Central memory CD4-positive, alpha-beta T cell (primary cell): ENCODE results near the gene C22orf15.
A peak's percentile ranks its signal among the peaks of the same experiment; 100 is the strongest.
"Not testable (repeated sequence)": the region's sequence is repeated elsewhere in the genome, so short reads cannot be mapped to it uniquely, and the experiment has no call there.

Source experiments
- DNase-seq: peaks from one replicate; pipeline ENCODE4 v3.0.0; 2022
- total RNA-seq, 3 experiments: gene quantifications; one replicate each; lab custom pipeline; 2026; lab: John Stamatoyannopoulos, UW

The C22orf15 gene, protein sequence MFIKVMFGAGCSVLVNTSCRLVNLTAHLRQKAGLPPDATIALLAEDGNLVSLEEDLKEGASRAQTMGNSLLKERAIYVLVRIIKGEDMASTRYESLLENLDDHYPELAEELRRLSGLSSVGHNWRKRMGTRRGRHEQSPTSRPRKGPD
- 0 to 0.92 (median 0) reads per million in 3 experiments for total RNA-seq

DNA sequence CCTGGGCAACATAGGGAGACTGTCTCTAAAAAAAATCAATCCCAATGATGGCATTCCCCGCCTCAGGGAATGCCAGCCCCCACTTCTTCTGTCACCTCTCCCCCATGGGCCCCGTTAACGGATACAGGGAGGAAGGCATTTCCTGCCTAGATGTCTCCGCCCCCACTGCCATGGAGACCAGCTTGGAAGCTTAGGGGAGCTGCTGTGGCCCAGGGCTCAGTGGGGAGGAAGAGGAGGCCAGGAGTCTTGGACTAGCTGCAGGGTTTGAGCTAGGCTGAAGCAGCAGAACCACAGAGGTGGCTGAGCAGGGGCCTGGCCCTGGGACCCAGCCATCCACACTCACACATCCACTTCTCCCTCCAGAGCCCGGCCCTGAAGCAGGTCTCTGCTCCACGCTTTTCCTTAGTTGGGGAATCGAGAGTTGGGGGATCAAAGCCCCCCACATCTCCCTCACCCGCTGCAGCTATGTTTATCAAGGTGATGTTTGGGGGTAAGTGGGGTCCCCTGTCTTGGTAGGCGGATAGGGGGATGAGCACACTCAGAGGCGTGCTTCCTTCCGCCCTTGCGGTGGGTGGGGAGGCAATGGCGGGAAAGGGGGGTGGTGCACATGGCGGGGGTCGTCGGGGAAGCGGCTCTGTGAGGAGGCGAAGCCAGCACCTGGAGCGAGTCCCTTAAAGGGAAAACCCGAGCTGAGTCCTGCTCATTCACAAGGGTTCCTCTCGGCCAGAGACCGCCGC is at the start of gene C22orf15:
Gene C22orf15 (plus strand): TSS at position 149 of the 737 bp plus-strand sequence. CDS start 317 bp downstream, at position 466.
- no peak for DNase-seq

DNA sequence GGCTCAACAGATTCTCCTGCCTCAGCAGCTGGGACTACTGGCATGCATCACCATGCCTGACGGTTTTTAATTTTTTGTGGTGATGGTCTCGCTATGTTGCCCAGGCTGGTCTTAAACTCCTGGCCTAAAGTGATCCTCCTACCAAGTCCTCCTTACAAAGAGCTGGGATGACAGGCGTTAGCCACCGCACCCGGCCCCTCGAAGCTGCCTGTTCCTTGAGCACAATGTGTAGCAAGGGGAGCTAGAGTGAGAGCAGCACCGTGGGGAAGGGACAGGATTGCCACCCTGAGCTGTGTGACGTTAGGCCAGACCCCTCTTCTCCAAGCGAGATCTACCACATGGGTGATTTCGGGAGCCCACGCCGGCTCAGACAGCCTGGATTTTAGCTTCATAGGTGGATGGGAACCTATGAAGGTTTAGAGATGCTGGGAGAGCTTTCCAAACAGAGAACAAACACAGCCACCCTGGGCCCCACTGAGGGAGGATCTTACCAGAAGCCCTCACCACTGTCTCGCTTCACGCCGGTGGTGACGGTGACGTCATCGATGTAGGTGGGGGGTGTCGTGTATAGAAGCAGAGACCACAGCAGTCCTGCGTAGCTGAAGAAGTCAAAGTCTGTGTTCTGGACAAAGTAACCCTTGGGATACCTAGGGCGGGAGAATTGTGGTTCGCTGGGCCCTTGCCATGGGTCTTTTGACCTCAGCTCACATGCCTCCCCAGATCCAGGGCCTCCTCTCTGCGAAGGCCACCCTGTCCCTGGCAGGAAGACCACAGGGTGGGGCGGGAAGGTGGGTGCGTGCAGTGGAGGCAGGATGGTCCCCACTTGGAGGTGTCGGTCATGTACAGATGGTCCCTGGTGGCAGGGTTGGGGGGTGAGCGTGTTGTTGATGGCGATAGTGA is 48.8 kb upstream of the C22orf15 start:
- DNase-seq, result no peak

DNA sequence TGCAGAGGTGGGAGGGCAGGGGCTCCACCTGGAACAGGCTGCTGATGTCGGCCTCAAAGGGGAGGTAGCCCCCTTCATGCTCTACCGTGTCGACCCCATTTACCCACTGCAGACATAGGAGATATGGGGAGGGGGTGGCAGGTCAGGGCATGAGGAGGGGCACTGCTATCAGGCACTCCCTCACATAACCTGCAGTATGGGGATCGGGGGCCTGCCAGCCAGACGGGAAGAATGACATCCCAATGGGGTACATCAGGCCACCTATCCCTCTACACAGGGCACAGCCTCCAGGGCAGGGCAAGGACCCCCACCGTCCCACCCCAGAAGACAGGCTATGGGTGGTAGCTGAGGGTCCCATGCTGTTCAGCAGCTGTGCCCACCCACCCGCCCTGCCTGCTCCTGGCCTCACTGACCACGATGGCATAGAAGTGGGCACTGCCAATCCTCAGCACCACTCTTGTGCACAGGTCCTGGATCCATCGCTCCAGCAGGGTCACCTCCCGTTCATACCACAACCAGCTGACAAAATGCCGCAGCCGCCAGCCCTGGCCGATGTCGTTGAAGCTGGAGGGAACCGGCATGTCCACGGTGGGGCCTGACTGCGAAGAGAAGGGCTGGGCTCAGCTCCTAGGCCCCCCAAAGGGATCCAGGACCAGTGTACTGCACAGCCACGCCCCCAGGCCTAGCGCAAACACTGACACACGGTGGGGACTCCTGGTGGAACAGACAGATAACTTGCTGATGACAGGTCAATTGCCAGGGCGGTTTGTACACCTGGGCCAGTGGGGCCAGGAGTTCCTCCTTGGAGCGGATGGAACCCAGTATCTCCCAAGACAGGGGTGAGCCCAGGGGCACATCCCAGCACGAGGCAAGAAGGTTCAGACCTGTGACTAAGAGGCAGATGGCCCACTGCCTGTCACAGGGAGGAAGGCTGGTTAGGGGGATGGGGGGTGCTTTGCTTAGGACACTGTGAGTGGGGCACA is 47.9 kb upstream of the C22orf15 start:
- no peak for DNase-seq

DNA sequence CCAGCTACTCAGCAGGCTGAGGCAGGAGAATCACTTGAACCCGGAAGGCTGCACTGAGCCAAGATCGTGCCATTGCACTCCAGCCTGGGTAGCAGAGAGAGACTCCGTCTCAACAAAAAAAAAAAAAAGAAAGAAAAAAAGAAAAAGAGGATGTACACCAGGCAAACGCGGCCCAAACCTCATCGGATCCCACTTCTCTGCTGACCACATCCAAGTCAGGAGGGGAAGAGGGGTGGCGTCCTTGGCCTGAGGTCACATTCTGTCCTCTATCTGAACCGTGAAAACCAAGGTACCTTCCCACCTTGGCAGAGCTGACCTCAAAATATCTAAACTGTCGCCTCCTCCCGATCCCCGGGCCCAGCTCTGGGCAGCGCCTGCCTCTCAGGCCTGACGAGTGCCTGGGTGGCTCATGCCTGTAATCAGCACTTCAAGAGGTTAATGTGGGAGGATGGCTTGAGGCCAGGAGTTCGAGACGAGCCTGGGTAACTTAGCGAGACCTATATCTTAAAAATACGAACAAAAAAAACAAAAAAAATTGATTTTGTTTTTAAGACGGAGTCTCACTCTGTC is 46.9 kb upstream of the C22orf15 start:
- DNase-seq, result no peak

DNA sequence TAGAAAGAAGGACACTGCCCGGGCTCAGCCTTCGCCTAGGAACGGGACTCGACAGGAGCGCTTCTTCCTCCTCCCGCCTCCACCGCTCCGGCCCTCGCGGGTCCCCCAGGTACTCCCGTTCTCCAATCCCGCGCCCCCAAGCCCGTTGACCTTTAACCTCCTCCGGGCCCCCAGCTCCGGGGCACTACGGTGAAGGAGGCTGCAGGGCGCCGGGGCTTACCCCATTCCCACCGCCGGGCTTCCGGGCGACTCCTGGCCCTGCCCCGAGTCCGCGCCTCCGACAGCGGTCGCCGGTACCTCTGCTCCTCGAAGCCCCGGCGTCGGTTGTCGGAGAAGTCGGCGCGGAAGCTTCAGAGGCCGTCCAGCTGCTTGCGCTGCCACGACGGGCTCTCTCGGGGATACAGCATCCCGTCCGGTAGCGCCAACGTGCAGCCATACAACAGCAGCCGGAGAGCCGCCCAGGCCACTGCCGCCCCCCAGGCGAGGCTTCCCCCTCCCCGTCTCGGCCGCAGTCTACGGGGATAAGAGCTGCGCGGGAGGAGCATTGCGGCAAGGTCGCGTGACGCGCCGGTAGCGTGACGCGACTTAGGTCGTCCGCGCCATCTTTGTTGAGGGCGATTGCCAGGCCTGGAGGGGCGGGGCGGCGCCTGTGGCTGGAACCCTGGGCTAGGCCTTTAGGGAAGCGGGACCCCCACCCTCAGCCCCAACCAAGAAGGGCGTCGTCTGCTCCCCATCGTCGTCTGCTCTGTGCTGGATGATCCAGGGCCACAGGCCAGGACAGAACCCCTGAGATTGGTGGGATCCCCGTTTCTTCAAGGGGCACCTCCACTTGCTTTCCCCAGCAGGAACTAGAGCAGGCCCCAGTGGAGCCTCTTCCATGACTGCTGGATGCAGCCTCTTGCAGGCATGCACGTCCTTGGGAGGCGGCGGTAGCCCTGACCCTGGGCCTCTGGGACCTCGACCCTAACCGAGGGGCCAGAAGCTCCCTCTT is 45.7 kb upstream of the C22orf15 start:
- peak; percentile 77 for DNase-seq

DNA sequence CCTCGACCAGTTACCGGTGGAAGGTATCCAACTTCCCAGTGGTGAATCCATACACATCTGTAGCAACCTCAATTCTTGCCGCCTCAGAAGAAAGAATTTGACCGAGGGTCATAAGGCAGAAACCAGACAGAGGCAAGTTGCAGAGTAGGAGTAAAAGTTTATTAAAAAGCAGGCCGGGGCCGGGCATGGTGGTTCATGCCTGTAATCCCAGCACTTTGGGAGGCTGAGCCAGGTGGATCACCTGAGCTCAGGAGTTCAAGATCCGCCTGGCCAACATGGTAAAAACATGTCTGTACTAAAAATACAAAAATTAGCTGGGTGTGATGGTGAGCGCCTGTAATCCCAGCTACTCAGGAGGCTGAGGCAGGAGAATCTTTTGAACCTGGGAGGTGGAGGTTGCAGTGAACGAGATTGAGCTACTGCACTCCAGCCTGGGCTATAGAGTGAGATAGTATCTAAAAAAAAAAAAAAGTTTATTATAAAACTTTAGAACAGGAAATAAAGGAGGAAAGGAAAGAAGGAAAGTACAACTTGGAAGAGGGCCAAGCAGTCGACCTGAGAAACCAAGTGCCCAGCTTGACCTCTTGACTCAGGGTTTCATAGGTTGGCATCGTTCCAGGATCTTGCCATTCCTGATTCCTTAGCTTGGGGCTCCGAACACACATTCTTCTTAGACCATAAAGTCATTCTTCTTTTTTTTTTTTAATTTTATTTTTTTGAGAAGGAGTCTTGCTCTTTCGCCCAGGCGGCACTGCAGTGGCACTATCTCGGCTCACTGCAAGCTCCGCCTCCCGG is 44.2 kb upstream of the C22orf15 start:
- DNase-seq, result no peak

DNA sequence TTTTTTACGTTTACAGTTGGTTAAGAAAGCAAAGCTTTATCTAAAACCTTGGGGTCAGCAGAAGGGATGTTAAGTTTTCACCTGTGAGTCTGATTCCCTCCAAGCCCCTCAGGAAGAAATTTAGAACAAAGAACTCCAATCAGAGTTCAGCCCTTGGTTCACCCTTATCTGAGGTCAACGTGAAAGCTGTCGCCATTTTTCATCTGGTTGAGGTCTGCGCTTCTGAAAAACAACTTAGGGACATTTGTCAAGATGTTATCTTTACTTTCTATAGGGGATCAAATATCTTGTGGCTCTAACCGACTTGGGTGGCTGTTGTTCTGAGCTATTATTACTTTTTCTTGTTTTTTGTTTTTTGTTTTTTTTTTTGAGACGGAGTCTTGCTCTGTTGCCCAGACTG is 41.9 kb upstream of the C22orf15 start:
- DNase-seq, result no peak

DNA sequence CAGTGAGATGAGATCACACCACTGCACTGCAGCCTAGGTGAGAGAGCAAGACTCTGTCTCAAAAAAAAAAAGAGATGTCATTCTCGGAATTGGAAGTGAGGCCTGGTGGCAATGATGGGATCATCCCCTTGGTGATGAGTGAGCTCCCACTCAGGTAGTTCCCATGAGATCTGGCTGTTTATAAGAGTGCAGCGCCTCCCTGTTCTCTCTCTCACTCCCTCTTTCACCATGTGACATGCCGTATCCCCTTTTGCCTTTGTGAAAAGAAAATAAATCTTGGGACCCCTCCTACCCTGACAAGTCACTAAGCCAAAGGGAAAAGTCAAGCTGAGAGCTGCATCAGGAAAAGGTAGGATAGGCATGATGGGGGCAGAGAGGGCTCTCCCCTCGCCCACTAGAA is 40.6 kb upstream of the C22orf15 start:
- DNase-seq, result no peak

DNA sequence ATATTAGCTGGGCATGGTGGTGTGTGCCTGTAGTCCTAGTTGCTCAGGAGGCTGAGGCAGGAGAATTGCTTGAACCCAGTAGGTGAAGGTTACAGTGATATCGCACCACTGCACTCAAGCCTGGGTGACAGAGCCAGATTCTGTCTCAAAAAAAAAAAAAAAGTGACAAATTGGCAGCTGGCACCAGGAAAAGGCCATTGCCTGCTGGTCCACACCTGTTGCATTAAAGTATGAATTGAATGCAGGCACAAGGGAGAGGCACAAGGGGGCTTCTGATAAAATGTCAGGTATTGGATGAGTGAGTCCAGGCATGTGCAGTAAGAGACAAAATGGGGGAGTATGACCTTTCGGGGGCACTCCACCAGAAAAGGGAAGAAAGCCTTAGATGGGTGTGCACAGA is 40.1 kb upstream of the C22orf15 start:
- DNase-seq, result no peak

DNA sequence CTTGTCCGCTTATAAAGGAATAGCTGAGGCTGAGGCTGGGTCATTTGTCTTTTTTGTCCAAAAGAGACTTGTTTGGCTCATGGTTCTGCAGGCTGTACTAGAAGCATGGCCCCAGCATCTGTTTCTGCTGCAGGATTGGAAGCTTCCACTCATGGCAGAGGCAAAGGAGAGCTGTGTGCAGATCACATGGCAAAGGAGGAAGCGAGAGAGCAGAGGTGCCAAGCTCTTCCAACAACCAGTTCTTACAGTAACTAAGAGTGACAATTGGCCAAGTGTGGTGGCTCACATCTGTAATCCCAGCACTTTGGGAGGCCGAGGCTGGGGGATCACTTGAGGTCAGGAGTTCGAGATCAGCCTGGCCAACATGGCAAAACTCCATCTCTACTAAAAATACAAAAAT is 34.7 kb upstream of the C22orf15 start:
- not testable (repeated sequence) for DNase-seq

DNA sequence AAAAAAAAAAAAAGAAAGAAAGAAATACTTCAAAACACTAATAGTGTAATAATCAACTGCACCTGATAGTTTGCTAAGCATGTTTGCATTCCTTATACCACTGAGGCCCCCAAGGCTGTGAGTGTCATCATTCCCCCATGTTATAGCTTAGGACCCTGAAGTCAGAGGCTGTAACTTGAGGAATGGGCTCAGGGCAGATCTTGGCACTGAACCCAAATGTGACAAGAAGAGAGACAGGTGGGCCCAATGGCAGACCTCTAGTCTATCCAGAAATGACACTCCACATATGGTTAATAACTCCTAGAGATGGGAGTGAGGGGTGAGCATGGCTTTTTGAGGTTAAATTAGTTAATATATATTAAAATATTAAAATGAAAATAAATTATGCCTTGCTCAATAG is 25.1 kb upstream of the C22orf15 start:
- no peak for DNase-seq

DNA sequence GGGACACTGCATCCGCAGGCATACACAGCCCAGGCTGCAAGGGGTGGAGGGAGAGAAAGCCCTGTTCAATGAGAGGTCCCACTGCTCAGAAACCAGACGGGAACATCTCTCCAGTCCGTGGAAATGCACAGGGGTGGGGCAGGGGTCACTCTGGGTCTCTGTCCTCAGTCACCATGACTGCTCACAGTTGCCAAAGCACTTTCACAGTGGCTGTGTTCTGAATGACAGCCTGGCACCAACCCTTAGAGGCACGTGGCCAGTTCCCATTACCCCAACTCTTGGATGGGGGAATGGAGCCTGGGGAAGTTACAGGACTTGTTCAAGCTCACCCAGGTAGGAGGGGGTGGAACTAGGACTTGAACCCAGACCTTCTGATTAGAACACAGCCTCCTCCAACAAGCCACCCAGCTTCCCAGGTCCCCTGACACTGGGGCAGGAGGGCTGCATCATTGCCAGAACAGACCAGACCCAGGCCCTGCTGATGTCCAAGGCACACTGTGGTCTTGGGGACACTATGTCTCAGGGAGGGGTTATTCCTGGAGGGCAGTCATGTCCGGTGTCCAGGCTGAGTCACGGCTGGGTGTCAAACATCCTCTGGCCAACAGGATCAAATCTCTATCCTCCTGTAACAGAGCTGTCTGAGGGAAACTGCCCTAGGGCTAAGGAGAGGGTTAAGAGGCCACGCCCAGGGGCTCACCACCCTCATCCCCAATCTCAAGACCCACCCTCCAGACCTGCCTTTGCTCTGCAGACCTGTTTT is 20.1 kb upstream of the C22orf15 start:
- DNase-seq, result no peak

DNA sequence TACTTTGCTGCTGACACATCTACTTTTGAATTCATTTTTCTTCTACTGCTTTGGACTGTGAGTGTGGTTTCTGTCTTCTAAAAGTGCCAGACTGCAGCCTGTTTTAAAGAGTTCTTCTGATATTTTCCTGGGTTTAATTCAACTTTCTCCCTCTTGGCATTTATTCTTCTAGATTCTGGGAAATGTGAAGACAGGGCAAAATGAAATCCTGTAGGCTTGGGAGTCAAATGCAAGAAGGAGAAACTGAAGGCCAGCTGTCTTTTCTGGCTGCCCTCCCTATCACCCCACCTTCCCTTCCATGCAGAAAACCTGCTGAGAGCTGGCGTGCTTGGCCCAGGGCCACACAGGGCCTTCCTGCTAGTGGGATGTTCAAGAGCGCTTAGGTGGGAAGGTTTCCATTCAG is 19.5 kb upstream of the C22orf15 start:
- DNase-seq, result no peak

DNA sequence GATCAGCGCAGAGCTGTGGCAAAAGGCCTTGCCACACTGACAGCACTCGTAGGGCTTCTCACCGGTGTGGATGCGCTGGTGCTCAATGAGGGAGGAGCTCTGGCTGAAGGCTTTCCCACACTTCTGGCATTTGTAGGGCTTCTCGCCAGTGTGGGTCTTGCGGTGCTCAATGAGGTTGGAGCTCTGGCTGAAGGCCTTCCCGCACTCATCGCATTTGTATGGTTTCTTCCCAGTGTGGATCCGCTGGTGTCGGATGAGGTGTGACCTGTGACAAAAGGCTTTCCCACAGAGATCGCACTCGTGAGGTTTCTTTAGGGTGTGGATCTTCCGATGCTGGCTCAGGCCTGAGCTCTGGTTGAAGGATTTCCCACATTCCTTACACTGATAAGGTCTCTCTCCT is 18.8 kb upstream of the C22orf15 start:
- DNase-seq, result no peak

DNA sequence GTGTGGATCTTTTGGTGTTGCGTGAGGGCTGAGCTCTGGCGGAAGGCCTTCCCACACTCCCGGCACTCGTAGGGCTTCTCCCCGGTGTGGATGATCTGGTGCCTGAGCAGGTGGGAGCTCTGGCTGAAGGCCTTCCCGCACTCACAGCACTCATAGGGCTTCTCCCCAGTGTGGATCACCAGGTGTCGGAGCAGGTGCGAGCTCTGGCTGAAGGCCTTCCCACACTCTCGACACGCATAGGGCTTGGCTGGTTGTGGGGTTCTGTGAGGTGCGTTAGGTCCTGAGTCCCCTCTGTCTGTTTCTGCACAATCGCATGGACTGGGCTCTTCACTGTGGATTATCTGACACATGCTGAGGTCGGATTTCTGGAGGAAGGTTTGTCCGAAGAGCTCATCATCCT is 18.3 kb upstream of the C22orf15 start:
- no peak for DNase-seq

DNA sequence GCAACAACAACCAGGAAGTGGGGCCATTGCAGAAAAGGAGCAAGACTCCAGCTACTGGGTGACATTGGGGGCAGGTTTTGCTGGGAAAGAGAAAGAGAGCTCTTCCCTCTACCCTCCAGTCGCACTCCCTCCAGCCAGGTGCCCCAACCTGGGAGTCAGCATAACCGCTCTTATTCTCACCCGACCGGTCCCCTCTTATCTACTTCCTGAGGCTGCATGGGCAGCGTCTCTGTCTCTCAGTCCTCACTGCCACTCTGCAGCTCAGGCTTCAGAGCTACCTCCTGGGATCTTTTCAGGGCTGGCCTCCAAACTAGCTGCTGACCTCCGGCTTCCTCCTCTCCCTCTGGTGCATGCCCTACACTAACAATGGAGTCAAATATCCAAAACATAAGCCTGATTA is 17.0 kb upstream of the C22orf15 start:
- DNase-seq, result no peak

DNA sequence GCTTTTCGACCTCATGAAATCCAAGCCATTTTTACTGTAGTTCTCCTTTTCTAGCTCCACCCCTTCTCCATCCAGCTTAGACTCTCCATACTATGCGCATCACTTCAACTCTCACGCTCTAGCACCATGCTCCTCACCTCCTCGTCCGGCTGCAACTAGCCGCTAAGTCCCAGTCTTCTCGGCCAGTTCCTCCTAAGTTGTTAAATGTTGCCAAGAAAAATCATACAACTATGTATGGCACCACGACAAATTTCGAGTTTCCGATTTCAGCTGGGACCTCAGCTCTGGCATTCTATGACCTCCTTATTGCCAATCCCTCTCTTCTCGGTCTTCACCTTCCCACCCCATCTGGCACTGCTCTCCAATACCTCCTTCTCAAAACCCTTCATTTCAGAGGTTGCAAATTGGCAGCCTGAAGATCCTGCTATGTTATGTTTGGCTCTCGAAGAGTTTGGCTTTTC is 12.9 kb upstream of the C22orf15 start:
- DNase-seq, result no peak

DNA sequence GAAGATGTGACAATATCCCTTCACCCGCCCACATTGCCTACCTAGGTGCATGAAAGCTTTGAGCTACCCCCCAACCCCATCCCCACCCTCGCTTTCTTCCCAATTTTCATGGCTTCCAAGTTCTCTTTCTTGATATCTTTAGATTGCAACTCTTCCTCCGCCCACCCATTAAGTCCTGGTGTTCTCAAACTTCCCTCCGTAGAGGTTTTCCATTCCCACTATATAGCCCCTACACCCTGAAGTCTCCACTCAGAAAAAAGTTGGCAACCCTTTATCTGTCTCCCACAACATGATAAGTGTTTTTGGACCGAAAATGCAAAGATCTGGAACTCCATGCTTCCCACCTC is 12.4 kb upstream of the C22orf15 start:
- no peak for DNase-seq
